ENCODE results near the gene ANKS6.

ANKS6 gene

GRCh38 chr9:98742325-98743280 is 53.8 kb downstream of the ANKS6 start:
- peaks cover 28% of the 10 kb centered on the region for H3K36me3 ChIP-seq (ENCODE audit: control insufficient read depth, insufficient read depth, low read length, severe bottlenecking)
- DNase-seq (ENCODE audit: low read depth) = peak; percentile 33
- no peak overlapping the region for H3K9ac ChIP-seq (ENCODE audit: low read length)
- no peaks in the 10 kb centered on the region for H3K27me3 ChIP-seq (replicated peaks; ENCODE audit: control insufficient read depth, insufficient read depth, low read length)
- H3K9me3 ChIP-seq (ENCODE audit: control insufficient read depth, low read length) = no peaks in the 10 kb centered on the region
- no peaks in the 10 kb centered on the region for H3K4me1 ChIP-seq (ENCODE audit: control insufficient read depth, insufficient read depth, low read length)
- H3K4me3 ChIP-seq (ENCODE audit: low read length) = no peak overlapping the region

GRCh38 chr9:98740226-98740881 is 56.0 kb downstream of the ANKS6 start:
- no peak overlapping the region for H3K9ac ChIP-seq (ENCODE audit: low read length)
- H3K4me1 ChIP-seq (ENCODE audit: control insufficient read depth, insufficient read depth, low read length) = no peaks in the 10 kb centered on the region
- no peak for DNase-seq (ENCODE audit: low read depth)
- peaks cover 38% of the 10 kb centered on the region for H3K36me3 ChIP-seq (ENCODE audit: control insufficient read depth, insufficient read depth, low read length, severe bottlenecking)
- H3K27me3 ChIP-seq (replicated peaks; ENCODE audit: control insufficient read depth, insufficient read depth, low read length) = no peaks in the 10 kb centered on the region
- H3K9me3 ChIP-seq (ENCODE audit: control insufficient read depth, low read length) = no peaks in the 10 kb centered on the region
- no peak overlapping the region for H3K4me3 ChIP-seq (ENCODE audit: low read length)

GRCh38 chr9:98738741-98739140 is 57.6 kb downstream of the ANKS6 start:
- DNase-seq (ENCODE audit: low read depth) = no peak
- no peaks in the 10 kb centered on the region for H3K9me3 ChIP-seq (ENCODE audit: control insufficient read depth, low read length)
- H3K27me3 ChIP-seq (replicated peaks; ENCODE audit: control insufficient read depth, insufficient read depth, low read length) = no peaks in the 10 kb centered on the region
- H3K36me3 ChIP-seq (ENCODE audit: control insufficient read depth, insufficient read depth, low read length, severe bottlenecking) = peaks cover 39% of the 10 kb centered on the region
- H3K9ac ChIP-seq (ENCODE audit: low read length) = no peak overlapping the region
- H3K4me1 ChIP-seq (ENCODE audit: control insufficient read depth, insufficient read depth, low read length) = no peaks in the 10 kb centered on the region
- no peak overlapping the region for H3K4me3 ChIP-seq (ENCODE audit: low read length)

- peaks cover 44% of the 10 kb centered on the region for H3K36me3 ChIP-seq (ENCODE audit: control insufficient read depth, insufficient read depth, low read length, severe bottlenecking)
- no peak overlapping the region for H3K9ac ChIP-seq (ENCODE audit: low read length)
- H3K4me3 ChIP-seq (ENCODE audit: low read length) = no peak overlapping the region
- H3K9me3 ChIP-seq (ENCODE audit: control insufficient read depth, low read length) = no peaks in the 10 kb centered on the region
- no peak for DNase-seq (ENCODE audit: low read depth)
- H3K4me1 ChIP-seq (ENCODE audit: control insufficient read depth, insufficient read depth, low read length) = no peaks in the 10 kb centered on the region
- no peaks in the 10 kb centered on the region for H3K27me3 ChIP-seq (replicated peaks; ENCODE audit: control insufficient read depth, insufficient read depth, low read length)
Measured at GRCh38 chr9:98736226-98736625, 60.1 kb downstream of the ANKS6 start.

- Histone ChIP-seq H3K9ac (ENCODE audit: low read length) (no peak overlapping the region), H3K4me3 (ENCODE audit: low read length) (no peak overlapping the region), H3K4me1 (ENCODE audit: control insufficient read depth, insufficient read depth, low read length) (peaks cover 7% of the 10 kb centered on the region), H3K27me3 (replicated peaks; ENCODE audit: control insufficient read depth, insufficient read depth, low read length) (peaks cover 8% of the 10 kb centered on the region), H3K36me3 (ENCODE audit: control insufficient read depth, insufficient read depth, low read length, severe bottlenecking) (peaks cover 35% of the 10 kb centered on the region), H3K9me3 (ENCODE audit: control insufficient read depth, low read length) (no peaks in the 10 kb centered on the region)
- DNase-seq (ENCODE audit: low read depth) = no peak
Measured at GRCh38 chr9:98732801-98733200, 63.6 kb downstream of the ANKS6 start.

GRCh38 chr9:98732091-98732490 is 64.3 kb downstream of the ANKS6 start:
- Histone ChIP-seq H3K9me3 (ENCODE audit: control insufficient read depth, low read length) (no peaks in the 10 kb centered on the region), H3K4me3 (ENCODE audit: low read length) (no peak overlapping the region), H3K4me1 (ENCODE audit: control insufficient read depth, insufficient read depth, low read length) (peaks cover 7% of the 10 kb centered on the region), H3K9ac (ENCODE audit: low read length) (no peak overlapping the region), H3K27me3 (replicated peaks; ENCODE audit: control insufficient read depth, insufficient read depth, low read length) (peaks cover 15% of the 10 kb centered on the region), H3K36me3 (ENCODE audit: control insufficient read depth, insufficient read depth, low read length, severe bottlenecking) (peaks cover 35% of the 10 kb centered on the region)
- DNase-seq (ENCODE audit: low read depth) = no peak

GRCh38 chr9:98730871-98731270 is 65.5 kb downstream of the ANKS6 start:
- no peak for DNase-seq (ENCODE audit: low read depth)
- Histone ChIP-seq H3K4me1 (ENCODE audit: control insufficient read depth, insufficient read depth, low read length) (peaks cover 7% of the 10 kb centered on the region), H3K4me3 (ENCODE audit: low read length) (no peak overlapping the region), H3K36me3 (ENCODE audit: control insufficient read depth, insufficient read depth, low read length, severe bottlenecking) (peaks cover 26% of the 10 kb centered on the region), H3K9ac (ENCODE audit: low read length) (no peak overlapping the region), H3K27me3 (replicated peaks; ENCODE audit: control insufficient read depth, insufficient read depth, low read length) (peaks cover 26% of the 10 kb centered on the region), H3K9me3 (ENCODE audit: control insufficient read depth, low read length) (no peaks in the 10 kb centered on the region)

GRCh38 chr9:98728500-98728899 is 67.9 kb downstream of the ANKS6 start:
- Histone ChIP-seq H3K4me3 (ENCODE audit: low read length) (no peak overlapping the region), H3K4me1 (ENCODE audit: control insufficient read depth, insufficient read depth, low read length) (peaks cover 7% of the 10 kb centered on the region), H3K36me3 (ENCODE audit: control insufficient read depth, insufficient read depth, low read length, severe bottlenecking) (peaks cover 2% of the 10 kb centered on the region), H3K9me3 (ENCODE audit: control insufficient read depth, low read length) (peaks cover 12% of the 10 kb centered on the region), H3K27me3 (replicated peaks; ENCODE audit: control insufficient read depth, insufficient read depth, low read length) (peaks cover 49% of the 10 kb centered on the region), H3K9ac (ENCODE audit: low read length) (no peak overlapping the region)
- DNase-seq (ENCODE audit: low read depth) = no peak

- Histone ChIP-seq H3K4me1 (ENCODE audit: control insufficient read depth, insufficient read depth, low read length) (peaks cover 7% of the 10 kb centered on the region), H3K36me3 (ENCODE audit: control insufficient read depth, insufficient read depth, low read length, severe bottlenecking) (no peaks in the 10 kb centered on the region), H3K27me3 (replicated peaks; ENCODE audit: control insufficient read depth, insufficient read depth, low read length) (peaks cover 57% of the 10 kb centered on the region), H3K9ac (ENCODE audit: low read length) (no peak overlapping the region), H3K4me3 (ENCODE audit: low read length) (no peak overlapping the region), H3K9me3 (ENCODE audit: control insufficient read depth, low read length) (peaks cover 18% of the 10 kb centered on the region)
- no peak for DNase-seq (ENCODE audit: low read depth)
Measured at GRCh38 chr9:98727428-98727827, 68.9 kb downstream of the ANKS6 start.

GRCh38 chr9:98726735-98727134 is 69.6 kb downstream of the ANKS6 start:
- H3K4me1 ChIP-seq (ENCODE audit: control insufficient read depth, insufficient read depth, low read length) = peaks cover 7% of the 10 kb centered on the region
- H3K27me3 ChIP-seq (replicated peaks; ENCODE audit: control insufficient read depth, insufficient read depth, low read length) = peaks cover 57% of the 10 kb centered on the region
- H3K4me3 ChIP-seq (ENCODE audit: low read length) = no peak overlapping the region
- H3K9me3 ChIP-seq (ENCODE audit: control insufficient read depth, low read length) = peaks cover 18% of the 10 kb centered on the region
- H3K9ac ChIP-seq (ENCODE audit: low read length) = no peak overlapping the region
- no peaks in the 10 kb centered on the region for H3K36me3 ChIP-seq (ENCODE audit: control insufficient read depth, insufficient read depth, low read length, severe bottlenecking)
- peak; percentile 7 for DNase-seq (ENCODE audit: low read depth)

GRCh38 chr9:98724810-98725530 is 71.4 kb downstream of the ANKS6 start:
- Histone ChIP-seq H3K4me3 (ENCODE audit: low read length) (no peak overlapping the region), H3K27me3 (replicated peaks; ENCODE audit: control insufficient read depth, insufficient read depth, low read length) (peaks cover 61% of the 10 kb centered on the region), H3K9me3 (ENCODE audit: control insufficient read depth, low read length) (peaks cover 18% of the 10 kb centered on the region), H3K4me1 (ENCODE audit: control insufficient read depth, insufficient read depth, low read length) (peaks cover 2% of the 10 kb centered on the region), H3K9ac (ENCODE audit: low read length) (no peak overlapping the region), H3K36me3 (ENCODE audit: control insufficient read depth, insufficient read depth, low read length, severe bottlenecking) (no peaks in the 10 kb centered on the region)
- DNase-seq (ENCODE audit: low read depth) = no peak
